HEK293 (cell line): ENCODE data around the gene CHST5.

Experiments
- CTCF ChIA-PET: fragments of 350-600 bp; formaldehyde crosslinking; extraction: SDS; loops from one replicate; lab custom pipeline; 2021; ENCODE audit warnings: antibody characterized with exemption; lab: Yijun Ruan, JAX
- POLR2A ChIA-PET: fragments of 300-600 bp; formaldehyde crosslinking; extraction: SDS; loops from one replicate; lab custom pipeline; 2020; ENCODE audit warnings: antibody characterized with exemption, inconsistent platforms; lab: Yijun Ruan, JAX
- H3K27ac ChIP-seq: fragments of 200-500 bp; sonication (Bioruptor generic); 2 replicates; pipeline ENCODE4 v1.5.1; 2014; ENCODE audit warnings: low read depth, low read length, control low read depth, inconsistent platforms; ENCODE audit errors: extremely low read depth
- H3K36me3 ChIP-seq, 2 experiments: fragments of 200-500 bp in 1 of 2; sonication (Bioruptor generic) in 1 of 2; 1 replicate in 1 of 2; 2 replicates in 1 of 2; pipeline ENCODE4 v1.5.1; 2014 to 2017; ENCODE audit warnings: inconsistent platforms in 2 of 2, low read length in 2 of 2; ENCODE audit not compliant: control insufficient read depth in 2 of 2, insufficient read depth in 1 of 2
- H3K4me1 ChIP-seq: fragments of 200-500 bp; sonication (Bioruptor generic); 2 replicates; pipeline ENCODE4 v1.5.1; 2014; ENCODE audit warnings: mild to moderate bottlenecking, low read length, inconsistent platforms; ENCODE audit not compliant: control insufficient read depth, insufficient read depth
- H3K4me3 ChIP-seq: 2 replicates; pipeline ENCODE4 v1.5.1; 2011; ENCODE audit warnings: low read depth, mild to moderate bottlenecking, control low read depth, low read length, moderate library complexity
- H3K9me3 ChIP-seq: fragments of 200-500 bp; sonication (Bioruptor generic); 2 replicates; pipeline ENCODE4 v1.5.1; 2014; ENCODE audit warnings: low read depth, low read length, inconsistent platforms; ENCODE audit not compliant: control insufficient read depth, insufficient read depth
- ELK4 ChIP-seq: IDR thresholded peaks from 2 replicates; pipeline ENCODE4 v1.6.1; 2011; ENCODE audit warnings: mild to moderate bottlenecking, low read depth, low read length, borderline replicate concordance
- INSM2 ChIP-seq: fragments of 450-650 bp; formaldehyde crosslinking; IDR thresholded peaks from 2 replicates; pipeline ENCODE4 v1.5.1; 2016; ENCODE audit warnings: missing biosample characterization, missing genetic modification characterization
- KLF17 ChIP-seq: fragments of 450-650 bp; formaldehyde crosslinking; IDR thresholded peaks from 2 replicates; pipeline ENCODE4 v1.5.1; 2016; ENCODE audit warnings: missing biosample characterization, missing genetic modification characterization
- KLF9 ChIP-seq: fragments of 450-650 bp; formaldehyde crosslinking; IDR thresholded peaks from 2 replicates; pipeline ENCODE4 v1.5.1; 2016; ENCODE audit warnings: missing biosample characterization, missing genetic modification characterization, low read depth
- SETDB1 ChIP-seq: IDR thresholded peaks from one replicate; pipeline ENCODE4 v1.6.1; 2017; ENCODE audit warnings: mild to moderate bottlenecking, low read length, moderate library complexity, mixed read lengths; ENCODE audit not compliant: insufficient read length
- SP3 ChIP-seq: fragments of 450-650 bp; formaldehyde crosslinking; IDR thresholded peaks from 2 replicates; pipeline ENCODE4 v1.5.1; 2016; ENCODE audit warnings: missing biosample characterization, missing genetic modification characterization
- ZBTB17 ChIP-seq: fragments of 450-650 bp; formaldehyde crosslinking; IDR thresholded peaks from 2 replicates; pipeline ENCODE4 v1.5.1; 2016; ENCODE audit warnings: missing biosample characterization, missing genetic modification characterization
- ZBTB21 ChIP-seq: fragments of 450-650 bp; formaldehyde crosslinking; IDR thresholded peaks from 2 replicates; pipeline ENCODE4 v1.5.1; 2017; ENCODE audit warnings: missing biosample characterization, missing genetic modification characterization
- ZFP37 ChIP-seq: fragments of 450-650 bp; formaldehyde crosslinking; IDR thresholded peaks from 2 replicates; pipeline ENCODE4 v1.5.1; 2016; ENCODE audit warnings: missing biosample characterization, missing genetic modification characterization
- ZNF174 ChIP-seq: fragments of 450-650 bp; formaldehyde crosslinking; IDR thresholded peaks from 2 replicates; pipeline ENCODE4 v1.5.0; 2017; ENCODE audit warnings: missing biosample characterization, mild to moderate bottlenecking, missing genetic modification characterization
- ZNF266 ChIP-seq: fragments of 450-650 bp; formaldehyde crosslinking; IDR thresholded peaks from 2 replicates; pipeline ENCODE4 v1.5.1; 2016; ENCODE audit warnings: missing biosample characterization, missing genetic modification characterization, low read depth
- ZNF510 ChIP-seq: fragments of 450-650 bp; formaldehyde crosslinking; IDR thresholded peaks from 2 replicates; pipeline ENCODE4 v1.5.1; 2018; ENCODE audit warnings: mild to moderate bottlenecking, missing genetic modification characterization, missing biosample characterization; ENCODE audit not compliant: insufficient replicate concordance
- ZNF555 ChIP-seq: fragments of 450-650 bp; formaldehyde crosslinking; conservative IDR thresholded peaks from 2 replicates; pipeline ENCODE4 v1.5.1; 2017; ENCODE audit warnings: missing biosample characterization, mild to moderate bottlenecking, missing genetic modification characterization, inconsistent platforms
- ZNF670 ChIP-seq: fragments of 450-650 bp; formaldehyde crosslinking; IDR thresholded peaks from 2 replicates; pipeline ENCODE4 v1.5.1; 2016; ENCODE audit warnings: missing biosample characterization, missing genetic modification characterization, low read depth
- ZNF707 ChIP-seq: fragments of 450-650 bp; formaldehyde crosslinking; IDR thresholded peaks from 2 replicates; pipeline ENCODE4 v1.5.1; 2016; ENCODE audit warnings: missing biosample characterization, missing genetic modification characterization
- ZNF76 ChIP-seq: fragments of 450-650 bp; formaldehyde crosslinking; IDR thresholded peaks from 2 replicates; pipeline ENCODE4; 2016; ENCODE audit warnings: low read depth, missing biosample characterization, missing genetic modification characterization, borderline replicate concordance
- ZNF837 ChIP-seq: fragments of 450-650 bp; formaldehyde crosslinking; IDR thresholded peaks from 2 replicates; pipeline ENCODE4 v1.5.1; 2016; ENCODE audit warnings: missing biosample characterization, missing genetic modification characterization
- TF ChIP-seq, protein P1 (sequence below): fragments of 450-650 bp; IDR thresholded peaks from 2 replicates; pipeline ENCODE4 v1.5.1; 2018; ENCODE audit warnings: missing biosample characterization, missing genetic modification characterization
- TF ChIP-seq, protein P2 (sequence below): fragments of 450-650 bp; formaldehyde crosslinking; IDR thresholded peaks from 2 replicates; pipeline ENCODE4 v1.5.1; 2016; ENCODE audit warnings: missing biosample characterization, missing genetic modification characterization, borderline replicate concordance
- TF ChIP-seq, protein P3 (sequence below): sonication (generic); formaldehyde crosslinking; IDR thresholded peaks from 2 replicates; pipeline ENCODE4 v1.8.1; 2022; ENCODE audit warnings: mild to moderate bottlenecking, moderate library complexity, missing genetic modification reagents

Gene CHST5

GRCh38 chr16:75555213-75555706 lies 19.4 kb upstream of the CHST5 start (continued):
- TF ChIP-seq, protein P1, sequence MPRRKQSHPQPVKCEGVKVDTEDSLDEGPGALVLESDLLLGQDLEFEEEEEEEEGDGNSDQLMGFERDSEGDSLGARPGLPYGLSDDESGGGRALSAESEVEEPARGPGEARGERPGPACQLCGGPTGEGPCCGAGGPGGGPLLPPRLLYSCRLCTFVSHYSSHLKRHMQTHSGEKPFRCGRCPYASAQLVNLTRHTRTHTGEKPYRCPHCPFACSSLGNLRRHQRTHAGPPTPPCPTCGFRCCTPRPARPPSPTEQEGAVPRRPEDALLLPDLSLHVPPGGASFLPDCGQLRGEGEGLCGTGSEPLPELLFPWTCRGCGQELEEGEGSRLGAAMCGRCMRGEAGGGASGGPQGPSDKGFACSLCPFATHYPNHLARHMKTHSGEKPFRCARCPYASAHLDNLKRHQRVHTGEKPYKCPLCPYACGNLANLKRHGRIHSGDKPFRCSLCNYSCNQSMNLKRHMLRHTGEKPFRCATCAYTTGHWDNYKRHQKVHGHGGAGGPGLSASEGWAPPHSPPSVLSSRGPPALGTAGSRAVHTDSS (tag by site-specific recombination), result no peak
- TF ChIP-seq KLF17 (no peak), INSM2 (tag by site-specific recombination) (peak; percentile 50; the same call in 1 of the 2 replicates), KLF9 (tag by site-specific recombination) (peak; percentile 65), ZNF76 (tag by site-specific recombination) (no peak), ZFP37 (tag by site-specific recombination) (no peak), SETDB1 (no peak)

DNA sequence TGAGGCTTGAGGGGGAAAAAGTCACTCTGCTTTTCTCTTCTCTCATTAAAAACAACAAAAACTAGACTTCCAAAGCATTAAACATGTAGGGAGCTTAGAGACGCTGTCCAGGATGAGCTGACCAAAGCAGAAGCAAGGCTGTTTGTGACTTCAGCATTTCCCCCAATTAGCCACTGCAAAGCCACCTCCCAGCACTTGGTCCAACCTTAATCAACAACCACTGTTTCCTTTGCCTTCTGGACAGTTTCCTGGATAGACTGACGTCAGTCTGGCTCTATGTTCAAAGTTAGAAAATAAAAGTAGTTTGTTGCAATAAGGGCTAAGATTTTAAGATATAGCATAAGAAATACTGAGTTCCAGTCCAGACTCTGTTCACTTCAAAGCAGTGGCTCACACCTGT lies 17.0 kb upstream of the CHST5 start:
- H3K36me3 ChIP-seq, result no peaks in the 10 kb centered on the region
- H3K27ac ChIP-seq, result no peak overlapping the region
- CTCF ChIA-PET, result interaction anchor here (1.0 to 6.3 kb wide), 4 partner anchors 36 to 88 kb away, joined by 4 to 49 read pairs (median 14); no protein-coding TSS in a partner anchor
- H3K4me3 ChIP-seq, result no peak overlapping the region
- TF ChIP-seq, protein P2, sequence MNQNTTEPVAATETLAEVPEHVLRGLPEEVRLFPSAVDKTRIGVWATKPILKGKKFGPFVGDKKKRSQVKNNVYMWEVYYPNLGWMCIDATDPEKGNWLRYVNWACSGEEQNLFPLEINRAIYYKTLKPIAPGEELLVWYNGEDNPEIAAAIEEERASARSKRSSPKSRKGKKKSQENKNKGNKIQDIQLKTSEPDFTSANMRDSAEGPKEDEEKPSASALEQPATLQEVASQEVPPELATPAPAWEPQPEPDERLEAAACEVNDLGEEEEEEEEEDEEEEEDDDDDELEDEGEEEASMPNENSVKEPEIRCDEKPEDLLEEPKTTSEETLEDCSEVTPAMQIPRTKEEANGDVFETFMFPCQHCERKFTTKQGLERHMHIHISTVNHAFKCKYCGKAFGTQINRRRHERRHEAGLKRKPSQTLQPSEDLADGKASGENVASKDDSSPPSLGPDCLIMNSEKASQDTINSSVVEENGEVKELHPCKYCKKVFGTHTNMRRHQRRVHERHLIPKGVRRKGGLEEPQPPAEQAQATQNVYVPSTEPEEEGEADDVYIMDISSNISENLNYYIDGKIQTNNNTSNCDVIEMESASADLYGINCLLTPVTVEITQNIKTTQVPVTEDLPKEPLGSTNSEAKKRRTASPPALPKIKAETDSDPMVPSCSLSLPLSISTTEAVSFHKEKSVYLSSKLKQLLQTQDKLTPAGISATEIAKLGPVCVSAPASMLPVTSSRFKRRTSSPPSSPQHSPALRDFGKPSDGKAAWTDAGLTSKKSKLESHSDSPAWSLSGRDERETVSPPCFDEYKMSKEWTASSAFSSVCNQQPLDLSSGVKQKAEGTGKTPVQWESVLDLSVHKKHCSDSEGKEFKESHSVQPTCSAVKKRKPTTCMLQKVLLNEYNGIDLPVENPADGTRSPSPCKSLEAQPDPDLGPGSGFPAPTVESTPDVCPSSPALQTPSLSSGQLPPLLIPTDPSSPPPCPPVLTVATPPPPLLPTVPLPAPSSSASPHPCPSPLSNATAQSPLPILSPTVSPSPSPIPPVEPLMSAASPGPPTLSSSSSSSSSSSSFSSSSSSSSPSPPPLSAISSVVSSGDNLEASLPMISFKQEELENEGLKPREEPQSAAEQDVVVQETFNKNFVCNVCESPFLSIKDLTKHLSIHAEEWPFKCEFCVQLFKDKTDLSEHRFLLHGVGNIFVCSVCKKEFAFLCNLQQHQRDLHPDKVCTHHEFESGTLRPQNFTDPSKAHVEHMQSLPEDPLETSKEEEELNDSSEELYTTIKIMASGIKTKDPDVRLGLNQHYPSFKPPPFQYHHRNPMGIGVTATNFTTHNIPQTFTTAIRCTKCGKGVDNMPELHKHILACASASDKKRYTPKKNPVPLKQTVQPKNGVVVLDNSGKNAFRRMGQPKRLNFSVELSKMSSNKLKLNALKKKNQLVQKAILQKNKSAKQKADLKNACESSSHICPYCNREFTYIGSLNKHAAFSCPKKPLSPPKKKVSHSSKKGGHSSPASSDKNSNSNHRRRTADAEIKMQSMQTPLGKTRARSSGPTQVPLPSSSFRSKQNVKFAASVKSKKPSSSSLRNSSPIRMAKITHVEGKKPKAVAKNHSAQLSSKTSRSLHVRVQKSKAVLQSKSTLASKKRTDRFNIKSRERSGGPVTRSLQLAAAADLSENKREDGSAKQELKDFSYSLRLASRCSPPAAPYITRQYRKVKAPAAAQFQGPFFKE, result no peak
- TF ChIP-seq ZNF266 (tag by site-specific recombination) (no peak), ZNF510 (no peak), ZNF174 (tag by site-specific recombination) (no peak), ZBTB21 (tag by site-specific recombination) (no peak), SP3 (no peak), ELK4 (no peak), ZBTB17 (tag by site-specific recombination) (no peak), ZNF670 (tag by site-specific recombination) (no peak), ZNF837 (tag by site-specific recombination) (no peak), ZNF707 (tag by site-specific recombination) (no peak), ZNF555 (tag by site-specific recombination) (no peak)
- TF ChIP-seq, protein P3, sequence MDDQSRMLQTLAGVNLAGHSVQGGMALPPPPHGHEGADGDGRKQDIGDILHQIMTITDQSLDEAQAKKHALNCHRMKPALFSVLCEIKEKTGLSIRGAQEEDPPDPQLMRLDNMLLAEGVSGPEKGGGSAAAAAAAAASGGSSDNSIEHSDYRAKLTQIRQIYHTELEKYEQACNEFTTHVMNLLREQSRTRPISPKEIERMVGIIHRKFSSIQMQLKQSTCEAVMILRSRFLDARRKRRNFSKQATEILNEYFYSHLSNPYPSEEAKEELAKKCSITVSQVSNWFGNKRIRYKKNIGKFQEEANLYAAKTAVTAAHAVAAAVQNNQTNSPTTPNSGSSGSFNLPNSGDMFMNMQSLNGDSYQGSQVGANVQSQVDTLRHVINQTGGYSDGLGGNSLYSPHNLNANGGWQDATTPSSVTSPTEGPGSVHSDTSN (CRISPR knock-in tag), result no peak
- no peaks in the 10 kb centered on the region for H3K9me3 ChIP-seq
- no peaks in the 10 kb centered on the region for H3K4me1 ChIP-seq
- POLR2A ChIA-PET, result interaction anchor here (0.6 kb wide), 1 partner anchor 35 kb away, joined by 3 read pairs; no protein-coding TSS in a partner anchor
